M059J (cell line): ENCODE measurements around the gene IL31. TPM values are rescaled to one million over a fixed set of nuclear protein-coding genes. Genes with fewer than 3 reads are reported as not detected.
A peak's percentile ranks its signal among the peaks of the same experiment; 100 is the strongest.

ENCODE experiments used
- DNase-seq: peaks from one replicate; pipeline ENCODE4 v3.0.0-alpha.2; 2012; ENCODE audit warnings: low read depth
- total RNA-seq: library from RNA; depleted of rRNA; stranded (reverse); fragments of >200 nt; shearing (Covaris generic); gene quantifications from 2 replicates; pipeline ENCODE4 v1.2.3, GENCODE V29; 2014

Gene IL31
- total RNA-seq, 1 experiment from 2014 or later, result not detected

- DNase-seq, result no peak
Measured at GRCh38 chr12:122192441-122192840, 18.4 kb upstream of the IL31 start.

DNA sequence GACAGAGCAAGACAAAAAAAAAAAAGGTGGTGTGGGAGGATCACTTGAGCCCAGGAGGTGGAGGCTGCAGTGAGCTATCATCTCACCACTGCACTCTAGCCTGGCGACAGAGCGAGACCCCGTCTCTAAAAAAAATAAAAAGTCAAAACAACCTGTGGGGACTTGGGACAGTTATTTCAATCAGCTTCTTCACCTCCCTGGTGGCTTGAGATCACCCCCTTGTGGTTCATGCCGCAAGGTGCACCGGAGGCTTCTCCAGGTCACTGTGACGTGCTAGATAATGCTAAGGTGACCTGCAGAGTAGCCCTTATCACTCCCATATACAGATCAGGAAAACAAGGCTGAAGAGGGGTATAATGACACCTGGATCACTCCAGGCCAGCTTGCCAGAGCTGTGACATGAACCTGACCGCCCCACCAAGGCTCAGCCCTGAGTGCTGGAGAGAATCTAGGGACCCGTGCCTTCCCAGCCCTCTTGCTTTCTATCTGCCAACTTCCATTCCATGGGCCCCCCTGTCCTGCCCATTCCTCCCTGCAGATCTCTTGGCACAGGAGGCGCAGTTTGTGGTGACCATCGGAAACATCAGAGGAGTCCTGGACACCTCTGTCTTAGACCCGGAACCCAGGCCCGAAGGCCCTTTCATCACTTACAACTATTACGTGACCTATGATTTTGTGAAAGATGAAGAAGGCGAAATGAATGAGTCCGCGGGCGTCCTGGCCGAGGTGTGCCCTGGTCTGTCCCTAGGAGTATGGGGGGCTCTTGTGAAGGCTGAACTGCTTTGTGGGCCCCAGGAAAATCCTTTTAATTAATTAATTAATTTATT lies 17.0 kb upstream of the IL31 start:
- peak; percentile 58 for DNase-seq

DNA sequence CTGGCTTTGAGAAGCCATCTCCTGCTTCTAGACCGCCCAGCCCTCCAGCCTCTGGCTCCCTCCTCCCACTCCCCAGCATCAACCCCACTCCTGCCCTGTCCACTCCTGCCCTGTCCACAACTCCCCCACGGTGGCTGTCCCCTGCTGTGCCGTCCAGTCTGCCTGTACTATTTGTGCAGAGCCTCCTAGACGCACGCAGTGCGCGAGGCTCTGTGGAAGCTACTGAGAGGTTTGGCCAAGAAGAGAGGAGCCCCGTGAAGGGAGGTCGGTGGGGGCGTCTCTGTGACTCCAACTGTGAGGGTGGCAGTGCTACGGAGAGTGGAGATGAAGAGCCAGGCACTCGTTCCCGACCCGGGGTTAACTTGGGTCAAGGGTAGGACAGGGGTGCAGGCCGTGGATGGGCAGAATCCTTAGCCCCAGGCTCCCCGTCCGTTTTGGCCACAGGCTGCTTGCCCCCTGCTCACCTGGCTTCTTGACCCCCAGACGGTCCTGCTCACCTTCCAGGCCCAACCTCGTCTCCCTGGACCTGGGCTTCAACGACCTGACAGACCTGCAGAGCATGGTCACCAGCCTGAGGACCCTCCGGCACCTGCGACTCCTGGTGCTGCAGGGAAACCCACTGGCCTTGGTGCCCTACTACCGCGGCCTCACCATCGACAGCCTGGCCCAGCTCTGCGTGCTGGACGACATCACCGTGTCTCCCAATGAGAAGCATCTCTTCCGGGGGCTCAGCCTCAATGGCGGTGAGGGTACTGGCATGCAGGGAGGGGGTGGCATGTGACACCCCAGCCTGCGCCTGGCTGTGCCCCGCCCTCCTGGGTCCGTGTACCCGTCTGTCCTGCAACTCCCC lies 15.8 kb upstream of the IL31 start:
- DNase-seq, result no peak

GRCh38 chr12:122187466-122187865 lies 13.4 kb upstream of the IL31 start:
- DNase-seq, result no peak

GRCh38 chr12:122185494-122186082 lies 11.6 kb upstream of the IL31 start:
- no peak for DNase-seq

- DNase-seq, result no peak
Measured at GRCh38 chr12:122185079-122185478, 11.1 kb upstream of the IL31 start.

- no peak for DNase-seq
Measured at GRCh38 chr12:122184517-122184916, 10.5 kb upstream of the IL31 start.

GRCh38 chr12:122183588-122183940 lies 9.5 kb upstream of the IL31 start:
- no peak for DNase-seq

DNA sequence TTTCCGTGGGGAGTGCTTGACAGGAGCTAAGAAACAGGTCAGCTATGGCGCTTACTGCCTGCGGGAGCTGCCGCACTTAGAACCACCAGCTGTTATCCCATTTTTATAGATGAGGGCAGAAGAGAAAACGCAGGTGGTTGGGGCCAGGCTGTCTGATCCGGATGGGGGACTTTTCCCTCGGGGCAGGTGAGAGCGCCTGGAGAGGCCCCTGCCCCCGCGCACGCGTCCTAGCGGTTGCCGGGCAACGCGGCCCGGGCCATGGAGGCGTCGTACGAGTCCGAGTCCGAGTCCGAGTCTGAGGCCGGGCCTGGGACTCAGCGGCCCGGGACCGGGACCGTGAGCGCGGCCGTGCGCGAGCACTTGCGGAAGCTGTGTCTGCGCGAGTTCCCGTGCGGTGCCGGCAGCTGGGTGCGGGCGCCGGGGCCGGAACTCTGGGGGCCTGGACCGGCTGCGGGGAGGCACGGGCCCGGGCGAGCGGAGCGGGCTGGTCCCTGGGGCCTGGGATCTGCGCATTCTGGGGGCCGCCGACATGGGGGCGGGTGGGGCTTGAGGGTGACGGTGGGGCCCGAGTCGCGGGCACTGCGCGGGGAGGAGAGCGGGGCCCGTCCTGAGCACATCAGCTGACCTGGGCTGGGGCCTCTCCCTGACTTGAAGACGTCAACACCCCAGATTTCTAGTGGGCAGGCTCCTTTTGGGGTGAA lies 9.0 kb upstream of the IL31 start, which contains the start of gene LRRC43:
Gene LRRC43 (plus strand): TSS at position 237 of the 701 bp plus-strand sequence. CDS start 22 bp downstream, at position 259.
- peak; percentile 32 for DNase-seq

DNA sequence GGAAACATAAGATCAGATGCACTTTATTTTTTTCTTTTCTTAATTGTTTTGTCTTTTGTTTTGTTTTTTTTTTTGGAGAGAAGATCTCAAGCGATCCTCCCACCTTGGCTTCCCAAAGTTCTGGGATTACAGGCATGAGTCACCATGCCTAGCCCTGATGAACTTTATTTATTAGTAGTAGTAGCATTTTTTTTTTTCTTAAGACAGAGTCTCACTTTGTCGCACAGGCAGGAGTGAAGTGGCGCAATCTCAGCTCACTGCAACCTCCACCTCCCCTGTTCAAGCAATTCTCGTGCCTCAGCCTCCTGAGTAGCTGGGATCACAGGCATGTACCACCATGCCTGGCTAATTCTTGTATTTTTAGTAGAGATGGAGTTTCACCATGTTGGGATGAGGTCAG lies 2.5 kb upstream of the IL31 start:
- peak; percentile 37 for DNase-seq

DNA sequence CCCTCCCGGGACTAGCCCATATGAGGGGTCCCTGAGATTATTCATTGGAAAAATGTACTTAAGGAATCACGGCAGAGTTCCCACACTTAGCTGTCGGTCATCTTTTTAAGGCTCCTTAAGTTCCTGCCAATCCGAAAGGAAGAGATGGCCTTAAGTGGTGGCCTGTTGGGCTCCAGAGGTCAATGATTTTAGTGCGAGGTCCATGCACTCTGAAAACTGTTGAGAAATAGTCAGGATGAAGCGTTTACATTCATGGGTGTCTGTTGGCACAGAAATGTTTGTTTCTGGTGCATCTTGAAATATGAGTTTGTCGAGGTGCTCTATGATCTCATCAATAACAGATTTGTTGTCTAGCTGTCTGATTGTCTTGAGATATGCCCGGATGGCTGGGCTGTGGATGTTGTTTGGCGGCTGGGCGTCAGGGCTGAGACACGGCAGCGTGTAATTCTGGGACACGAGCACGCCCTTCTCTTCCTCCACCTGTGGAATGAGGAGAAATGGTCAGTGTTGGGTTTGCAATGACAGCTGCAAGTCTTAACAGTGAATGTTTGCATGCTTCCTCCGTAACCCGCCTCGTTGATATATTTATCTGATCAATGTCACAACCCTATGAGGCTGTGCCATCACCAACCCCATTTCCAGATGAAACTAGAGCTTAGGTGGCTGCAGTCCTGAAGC lies 1.6 kb downstream of the IL31 start:
- no peak for DNase-seq

- DNase-seq, result no peak
Measured at GRCh38 chr12:122171399-122171798, 2.6 kb downstream of the IL31 start.

- no peak for DNase-seq
Measured at GRCh38 chr12:122168492-122168891, 5.5 kb downstream of the IL31 start.

GRCh38 chr12:122167356-122167925 lies 6.6 kb downstream of the IL31 start:
- DNase-seq, result no peak

GRCh38 chr12:122166422-122167349 lies 7.3 kb downstream of the IL31 start:
- DNase-seq, result no peak

DNA sequence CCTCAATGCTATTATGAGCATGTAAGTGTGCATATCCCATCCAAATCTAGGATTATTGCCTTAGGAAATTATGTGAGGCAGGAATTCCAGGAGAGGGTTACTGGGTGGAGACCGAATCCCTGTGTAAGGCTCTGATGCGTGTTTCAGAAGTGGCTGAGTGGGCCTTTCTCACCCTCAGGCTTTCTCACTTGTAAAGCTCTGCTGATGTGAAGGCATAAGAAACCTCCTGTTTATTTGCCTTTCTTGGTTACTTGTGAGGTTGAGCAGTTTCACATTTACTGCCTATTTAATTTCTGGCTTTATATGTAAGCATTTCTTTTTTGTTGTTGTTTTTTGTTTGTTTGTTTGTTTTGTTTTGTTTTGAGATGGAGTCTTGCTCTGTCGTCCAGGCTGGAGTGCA lies 11.0 kb downstream of the IL31 start:
- DNase-seq, result no peak

- DNase-seq, result no peak
Measured at GRCh38 chr12:122161682-122162081, 12.3 kb downstream of the IL31 start.

- no peak for DNase-seq
Measured at GRCh38 chr12:122160761-122161160, 13.3 kb downstream of the IL31 start.

DNA sequence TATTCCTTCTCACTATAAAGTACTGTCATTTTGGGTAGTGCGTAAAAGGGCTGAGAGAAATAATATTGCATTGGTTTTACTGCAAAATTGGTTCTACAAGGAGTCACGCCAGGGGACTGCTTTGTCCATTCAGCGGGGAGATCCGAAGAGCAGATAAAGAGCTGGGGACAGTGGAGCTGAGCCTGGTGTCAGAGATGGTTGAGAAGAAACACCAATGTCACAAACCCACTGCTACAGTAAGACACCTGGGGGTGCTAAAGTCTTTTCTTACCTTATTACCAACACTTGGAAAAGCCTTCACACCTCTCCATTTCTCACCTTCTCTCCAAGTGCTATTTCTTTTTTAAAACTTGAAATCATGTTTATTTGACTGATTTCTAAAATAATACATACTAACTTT lies 14.1 kb downstream of the IL31 start:
- no peak for DNase-seq
